ENCODE data around the gene CACNB4. TPM values are rescaled to one million over a fixed set of nuclear protein-coding genes. Genes with fewer than 3 reads are reported as not detected.

Gene CACNB4
- 0.22 and 2.7 TPM in 2 replicates for total RNA-seq

DNA sequence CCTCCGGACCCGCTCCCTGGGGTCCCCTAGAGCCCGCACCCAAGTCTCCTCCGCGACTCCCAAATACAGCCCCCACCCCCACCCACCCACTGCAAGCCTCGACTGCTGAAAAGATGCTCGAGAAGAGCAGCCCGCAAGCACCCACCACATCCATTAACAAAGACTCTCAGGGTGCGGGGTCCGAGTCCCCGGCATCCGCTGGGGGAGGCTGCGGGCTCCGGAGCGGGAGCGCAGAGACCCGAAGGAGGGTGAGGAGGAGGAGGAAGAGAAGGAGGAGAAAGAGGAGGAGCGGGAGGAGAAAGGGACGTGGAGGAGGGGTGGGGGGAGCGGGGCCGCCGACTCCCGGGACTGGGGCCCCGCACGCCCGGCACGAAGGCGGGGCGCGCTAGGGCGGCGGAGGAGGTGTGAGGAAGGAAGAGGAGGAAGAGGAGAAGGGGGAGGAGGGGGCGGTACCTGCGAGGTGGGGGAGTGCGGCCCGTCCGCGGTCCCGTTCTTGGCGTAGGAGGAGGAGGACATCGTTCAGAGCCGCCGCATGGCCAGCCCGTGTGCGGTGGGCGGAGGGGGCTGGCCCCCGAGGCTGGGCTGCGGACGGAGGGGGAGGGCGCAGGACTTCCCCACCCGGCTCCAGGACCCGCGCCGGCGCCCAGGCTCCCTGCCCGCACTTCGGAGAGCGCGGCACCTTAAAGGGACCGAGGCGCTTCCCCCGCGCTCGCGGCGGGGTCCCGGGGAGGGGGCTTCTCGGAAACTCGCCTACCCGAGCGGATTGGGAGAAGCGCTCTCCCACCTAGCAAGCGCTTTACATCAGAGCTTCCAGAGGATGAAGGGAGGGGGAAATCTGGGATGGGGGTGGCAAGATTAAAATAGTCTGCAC is at the start of gene CACNB4:
Gene CACNB4 (minus strand): TSS at position 549 of the 871 bp plus-strand sequence.

DNA sequence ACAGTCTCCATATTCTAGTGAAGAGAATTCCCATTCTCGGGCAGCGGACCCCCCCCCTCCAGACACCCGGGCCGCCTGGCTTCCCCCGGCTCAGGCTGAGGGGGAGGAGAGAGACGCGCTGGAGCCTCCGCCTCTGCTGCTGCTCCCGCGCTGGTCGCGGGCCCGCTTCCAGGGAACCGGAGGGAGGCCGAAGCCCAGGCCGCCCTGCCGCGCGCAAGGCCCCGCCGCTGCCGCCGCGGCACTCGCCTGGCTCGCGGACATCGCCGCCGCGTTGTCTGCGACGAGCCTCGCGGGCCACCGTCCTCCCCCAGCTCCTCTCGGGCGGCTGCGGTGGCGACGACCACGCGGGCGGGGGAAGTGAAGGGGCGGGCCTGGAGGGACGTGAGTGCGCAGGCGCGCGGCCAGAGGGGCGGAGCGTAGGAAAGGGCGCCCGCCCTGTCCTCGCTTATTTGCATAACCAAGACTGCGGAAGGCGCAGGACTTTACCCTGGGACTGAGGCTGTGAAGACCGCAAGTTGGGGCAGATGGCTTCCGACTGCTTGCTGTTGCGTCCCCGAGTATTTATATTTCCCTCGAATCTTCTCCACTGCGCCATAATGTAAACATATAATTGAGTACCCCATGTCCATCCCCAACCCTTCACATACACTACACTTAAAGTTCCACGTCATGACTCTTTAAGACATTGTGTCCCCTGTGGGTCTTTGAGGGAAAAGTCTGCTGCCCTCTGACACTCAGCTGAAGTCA is 270.5 kb downstream of the CACNB4 start, which contains the start of gene ARL5A:
Gene ARL5A (minus strand): TSS at position 279 of the 747 bp plus-strand sequence. CDS start 245 bp downstream, at position 34.

Small RNAs within 50 kb of the gene (small RNA-seq; reads per million reads assigned to genes)
- 0.12 reads per million for gene RPL30P2

Other genes starting within 250 kb of the CACNB4 start
- gene STAM2, start 76.7 kb upstream of the CACNB4 start, total RNA-seq, result 21.2 and 32.5 TPM in 2 replicates
- gene FMNL2, start 236.1 kb upstream of the CACNB4 start, total RNA-seq, result 42.0 and 42.5 TPM in 2 replicates